ENCODE measurements around the gene CDC42. TPM values are rescaled to one million over a fixed set of nuclear protein-coding genes. Genes with fewer than 3 reads are reported as not detected.

The CDC42 gene
- total RNA-seq, 1 experiment from 2014 or later = 171 TPM

- CTCF ChIA-PET = interaction anchor here (0.8 to 0.9 kb wide), 2 partner anchors 13 to 524 kb away, joined by 3 read pairs; no protein-coding TSS in a partner anchor
- Mint-ChIP-seq H3K27ac (peak overlapping the region; percentile 51), H3K4me3 (no peak overlapping the region), H3K27me3 (ENCODE audit: low read depth) (no peaks in the 10 kb centered on the region), H3K9me3 (no peaks in the 10 kb centered on the region), H3K4me1 (peaks cover 44% of the 10 kb centered on the region), H3K36me3 (no peaks in the 10 kb centered on the region)
- TF ChIP-seq ZNF263 (CRISPR knock-in tag; IDR thresholded peaks at IDR 0.05; ENCODE audit: low read depth) (no peak), IRF2 (CRISPR knock-in tag; IDR thresholded peaks at IDR 0.05; ENCODE audit: borderline replicate concordance, low read depth) (no peak), KAT7 (CRISPR knock-in tag; IDR thresholded peaks at IDR 0.05; ENCODE audit: borderline replicate concordance) (no peak), ZNF317 (CRISPR knock-in tag; IDR thresholded peaks at IDR 0.05; ENCODE audit: borderline replicate concordance, low read depth) (no peak), ATF1 (CRISPR knock-in tag; IDR thresholded peaks at IDR 0.05) (no peak), ZNF532 (CRISPR knock-in tag; IDR thresholded peaks at IDR 0.05; ENCODE audit: borderline replicate concordance) (no peak), FOXK1 (CRISPR knock-in tag; IDR thresholded peaks at IDR 0.05) (no peak), ESRRA (CRISPR knock-in tag; IDR thresholded peaks at IDR 0.05; ENCODE audit: borderline replicate concordance) (no peak), HMGXB4 (CRISPR knock-in tag; IDR thresholded peaks at IDR 0.05) (no peak), ATF6 (CRISPR knock-in tag; IDR thresholded peaks at IDR 0.05) (no peak), ZNF121 (CRISPR knock-in tag; IDR thresholded peaks at IDR 0.05) (no peak), MYBL2 (CRISPR knock-in tag; IDR thresholded peaks at IDR 0.05) (no peak), GABPB1 (CRISPR knock-in tag; IDR thresholded peaks at IDR 0.05) (no peak), SMAD4 (CRISPR knock-in tag; IDR thresholded peaks at IDR 0.05) (no peak), RORB (CRISPR knock-in tag; IDR thresholded peaks at IDR 0.05) (no peak), FOXJ3 (CRISPR knock-in tag; IDR thresholded peaks at IDR 0.05; ENCODE audit: borderline replicate concordance) (no peak)
- TF ChIP-seq, protein P1, sequence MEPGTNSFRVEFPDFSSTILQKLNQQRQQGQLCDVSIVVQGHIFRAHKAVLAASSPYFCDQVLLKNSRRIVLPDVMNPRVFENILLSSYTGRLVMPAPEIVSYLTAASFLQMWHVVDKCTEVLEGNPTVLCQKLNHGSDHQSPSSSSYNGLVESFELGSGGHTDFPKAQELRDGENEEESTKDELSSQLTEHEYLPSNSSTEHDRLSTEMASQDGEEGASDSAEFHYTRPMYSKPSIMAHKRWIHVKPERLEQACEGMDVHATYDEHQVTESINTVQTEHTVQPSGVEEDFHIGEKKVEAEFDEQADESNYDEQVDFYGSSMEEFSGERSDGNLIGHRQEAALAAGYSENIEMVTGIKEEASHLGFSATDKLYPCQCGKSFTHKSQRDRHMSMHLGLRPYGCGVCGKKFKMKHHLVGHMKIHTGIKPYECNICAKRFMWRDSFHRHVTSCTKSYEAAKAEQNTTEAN (CRISPR knock-in tag; IDR thresholded peaks at IDR 0.05) = no peak
- TF ChIP-seq, protein P2, sequence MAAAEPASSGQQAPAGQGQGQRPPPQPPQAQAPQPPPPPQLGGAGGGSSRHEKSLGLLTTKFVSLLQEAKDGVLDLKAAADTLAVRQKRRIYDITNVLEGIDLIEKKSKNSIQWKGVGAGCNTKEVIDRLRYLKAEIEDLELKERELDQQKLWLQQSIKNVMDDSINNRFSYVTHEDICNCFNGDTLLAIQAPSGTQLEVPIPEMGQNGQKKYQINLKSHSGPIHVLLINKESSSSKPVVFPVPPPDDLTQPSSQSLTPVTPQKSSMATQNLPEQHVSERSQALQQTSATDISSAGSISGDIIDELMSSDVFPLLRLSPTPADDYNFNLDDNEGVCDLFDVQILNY (CRISPR knock-in tag; IDR thresholded peaks at IDR 0.05) = no peak
- POLR2A ChIA-PET = no interaction called here
- no peak for ATAC-seq
- no peak for DNase-seq (ENCODE audit: low spot score)
Observed at GRCh38 chr1:22118291-22118992, 65.9 kb downstream of the CDC42 start.
